Measurements from ENCODE around the gene NLRC4. TPM values are rescaled to one million over a fixed set of nuclear protein-coding genes. Genes with fewer than 3 reads are reported as not detected.

The NLRC4 gene
- total and polyA plus RNA-seq, 2 of the 4 experiments (the other 2 are of a cell fraction): not detected

GRCh38 chr2:32290000-32290339 lies 25.3 kb upstream of the NLRC4 start:
- POLR2A ChIA-PET (ENCODE audit: unreplicated experiment): no interaction called here
- no peak overlapping the region for H3K18ac ChIP-seq (ENCODE audit: low read depth, low read length)
- no peaks in the 10 kb centered on the region for H3K27me3 ChIP-seq (ENCODE audit: control insufficient read depth, insufficient read depth, low read length)
- H3K4ac ChIP-seq (ENCODE audit: low read depth, low read length): no peak overlapping the region
- no peak overlapping the region for H2AK9ac ChIP-seq (replicated peaks; ENCODE audit: low read depth, low read length, poor library complexity)
- CTCF ChIA-PET: no interaction called here
- H4K20me1 ChIP-seq (ENCODE audit: insufficient read depth, low read length): no peaks in the 10 kb centered on the region; the same call in 1 of the 2 replicates
- H3K79me1 ChIP-seq (ENCODE audit: low read depth in 1 of 2, low read length in 2 of 2): peaks cover 26 to 34% of the 10 kb centered on the region in 2 experiments
- no peak overlapping the region for H4K5ac ChIP-seq (ENCODE audit: low read depth, low read length)
- peak; percentile 33 for ATAC-seq (ENCODE audit: low read depth)
- intact Hi-C loops (cut with micrococcal nuclease) (no loop called here), in situ Hi-C loops (cut with MboI; ENCODE audit: low sequenced_read_pairs) (no loop called here), dilution Hi-C loops (cut with HindIII; ENCODE audit: low sequenced_read_pairs, unreplicated experiment) (no loop called here)
- no peak overlapping the region for H3K9ac ChIP-seq (ENCODE audit: low read depth, low read length)
- DNase-seq: peak; percentile 20
- H3K23ac ChIP-seq (ENCODE audit: low read depth, low read length): no peak overlapping the region
- H3K9me1 ChIP-seq (ENCODE audit: insufficient read depth, low read length): peaks cover 3% of the 10 kb centered on the region
- H2BK5ac ChIP-seq (ENCODE audit: low read depth, low read length, poor library complexity, severe bottlenecking): peak overlapping the region; percentile 43
- BruUV-seq (replicated peaks): no TSS peak
- no peak overlapping the region for H3K27ac ChIP-seq (ENCODE audit: insufficient read depth, low read length)
- no peak overlapping the region for H4K91ac ChIP-seq (ENCODE audit: insufficient read depth, low read depth, low read length)
- no peak overlapping the region for H2BK120ac ChIP-seq (ENCODE audit: low read depth, low read length)
- no peaks in the 10 kb centered on the region for H3K9me3 ChIP-seq (ENCODE audit: control insufficient read depth, insufficient read depth, low read length)
- TF ChIP-seq BHLHE40 (IDR thresholded peaks at IDR 0.05; ENCODE audit: low read depth, low read length) (no peak), NFE2L2 (IDR thresholded peaks at IDR 0.05; ENCODE audit: low read depth, low read length) (no peak), MAZ (IDR thresholded peaks at IDR 0.05; ENCODE audit: borderline replicate concordance, low read depth, low read length) (no peak), POLR2A (IDR thresholded peaks at IDR 0.05; ENCODE audit: low read depth, low read length) (no peak), CEBPB (IDR thresholded peaks at IDR 0.05; ENCODE audit: low read depth, low read length) (no peak), CHD1 (IDR thresholded peaks at IDR 0.05; ENCODE audit: low read depth, low read length) (no peak), RFX5 (IDR thresholded peaks at IDR 0.05; ENCODE audit: low read depth, low read length) (no peak), MAFK (IDR thresholded peaks at IDR 0.05; ENCODE audit: low read depth, low read length) (no peak), SMC3 (IDR thresholded peaks at IDR 0.05; ENCODE audit: low read depth, low read length) (no peak), MXI1 (IDR thresholded peaks at IDR 0.05; ENCODE audit: borderline replicate concordance, low read depth, low read length) (no peak), CTCF (conservative IDR thresholded peaks at IDR 0.05; ENCODE audit: low read depth, low read length) (no peak), FOS (IDR thresholded peaks at IDR 0.05; ENCODE audit: low read depth, low read length) (no peak), RAD21 (IDR thresholded peaks at IDR 0.05; ENCODE audit: low read length) (no peak), USF2 (IDR thresholded peaks at IDR 0.05; ENCODE audit: low read depth, low read length) (no peak), ELK1 (IDR thresholded peaks at IDR 0.05; ENCODE audit: borderline replicate concordance, low read depth, low read length) (no peak), RCOR1 (IDR thresholded peaks at IDR 0.05; ENCODE audit: insufficient replicate concordance, low read length) (no peak)
- H3K4me1 ChIP-seq (ENCODE audit: control insufficient read depth, insufficient read depth, low read length): peaks cover 5% of the 10 kb centered on the region; the same call in 1 of the 2 replicates
- H3K14ac ChIP-seq (replicated peaks; ENCODE audit: low read depth, low read length): no peak overlapping the region
- H2AFZ ChIP-seq (replicated peaks; ENCODE audit: low read length, poor library complexity): no peak overlapping the region
- 0 out of 2 replicates have a peak, but pooled peaks cover 3% of the 10 kb centered on the region for H3K36me3 ChIP-seq (ENCODE audit: control insufficient read depth, insufficient read depth, low read length)
- WGBS, 2 experiments (ENCODE audit: extremely low coverage in 2 of 2, insufficient read length in 1 of 2): no CpG with 5 or more reads among the region's 2 CpGs
- H2AK5ac ChIP-seq (ENCODE audit: low read depth, low read length): no peak overlapping the region
- no peak overlapping the region for H2BK15ac ChIP-seq (ENCODE audit: low read depth, low read length)
- no peak overlapping the region; the same call in 1 of the 2 replicates for H3K56ac ChIP-seq (ENCODE audit: extremely low read depth, insufficient read depth, low read length)
- no peak overlapping the region for H3K4me2 ChIP-seq (ENCODE audit: low read depth, low read length)
- H2BK20ac ChIP-seq (ENCODE audit: low read depth, low read length): no peak overlapping the region
- H3K4me3 ChIP-seq (ENCODE audit: insufficient read depth, low read depth, low read length): no peak overlapping the region
- no peak overlapping the region for H4K8ac ChIP-seq (ENCODE audit: low read depth in 2 of 2, low read length in 2 of 2)
